HG03469 (cell line): ENCODE results near the gene ZCCHC24.

Source experiments
- ATAC-seq: cut with Tn5 transposase; IDR thresholded peaks from one replicate; pipeline ENCODE4 v1.9.1; 2021; ENCODE audit warnings: mild to moderate bottlenecking, moderate library complexity, moderate number of reproducible peaks; ENCODE audit not compliant: unreplicated experiment

ZCCHC24 gene

DNA sequence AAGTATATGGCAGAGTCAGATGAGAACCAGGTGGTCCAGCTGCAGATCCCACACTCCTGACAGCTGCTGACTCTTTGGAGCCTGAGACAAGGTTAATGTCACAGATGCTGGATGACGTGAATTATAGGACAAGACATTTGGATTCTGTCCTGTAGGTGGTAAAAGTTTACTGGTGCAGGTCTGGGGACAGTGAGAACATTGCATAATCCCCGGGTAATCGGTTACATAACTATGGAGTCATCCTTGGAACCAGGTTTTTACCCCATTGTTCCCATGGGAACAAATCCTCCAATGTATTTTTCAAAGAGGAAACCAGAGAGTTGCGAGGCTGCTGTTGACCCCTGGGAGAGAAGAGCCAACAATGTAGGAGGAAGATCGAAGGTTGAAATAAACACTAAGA lies 27.5 kb upstream of the ZCCHC24 start:
- no peak for ATAC-seq

DNA sequence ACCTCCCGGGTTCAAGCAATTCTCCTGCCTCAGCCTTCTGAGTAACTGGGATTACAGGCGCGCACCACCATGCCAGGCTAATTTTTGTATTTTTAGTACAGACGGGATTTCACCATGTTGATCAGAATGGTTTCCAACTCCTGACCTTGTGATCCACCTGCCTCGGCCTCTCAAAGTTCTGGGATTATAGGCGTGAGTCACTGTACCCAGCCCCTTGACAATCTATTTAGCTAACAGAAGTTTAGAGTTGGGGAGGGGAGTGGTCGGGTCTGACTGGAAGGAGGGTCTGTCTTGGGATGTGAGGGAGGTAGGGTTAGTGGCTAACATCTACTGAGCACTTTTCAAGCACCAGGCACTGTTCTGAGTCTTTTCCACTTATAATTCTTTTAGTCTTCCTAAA lies 27.0 kb upstream of the ZCCHC24 start:
- ATAC-seq, result no peak

DNA sequence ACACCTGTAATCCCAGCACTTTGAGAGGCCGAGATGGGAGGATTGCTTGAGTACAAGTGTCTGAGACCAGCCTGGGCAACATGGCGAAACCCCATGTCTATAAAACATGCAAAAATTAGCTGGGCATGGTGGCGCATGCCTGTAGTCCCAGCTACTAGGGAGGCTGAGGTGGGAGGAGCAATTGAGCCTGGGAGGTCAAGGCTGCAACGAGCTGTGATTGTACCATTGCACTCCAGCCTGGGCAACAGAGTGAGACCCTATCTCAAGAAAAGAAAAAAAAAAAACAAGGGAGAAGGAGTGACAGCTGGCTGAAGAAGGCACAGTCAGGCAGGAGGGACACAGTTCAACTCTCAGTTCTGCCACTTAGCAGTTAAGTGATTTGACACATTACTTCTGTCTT lies 26.4 kb upstream of the ZCCHC24 start:
- ATAC-seq, result no peak

DNA sequence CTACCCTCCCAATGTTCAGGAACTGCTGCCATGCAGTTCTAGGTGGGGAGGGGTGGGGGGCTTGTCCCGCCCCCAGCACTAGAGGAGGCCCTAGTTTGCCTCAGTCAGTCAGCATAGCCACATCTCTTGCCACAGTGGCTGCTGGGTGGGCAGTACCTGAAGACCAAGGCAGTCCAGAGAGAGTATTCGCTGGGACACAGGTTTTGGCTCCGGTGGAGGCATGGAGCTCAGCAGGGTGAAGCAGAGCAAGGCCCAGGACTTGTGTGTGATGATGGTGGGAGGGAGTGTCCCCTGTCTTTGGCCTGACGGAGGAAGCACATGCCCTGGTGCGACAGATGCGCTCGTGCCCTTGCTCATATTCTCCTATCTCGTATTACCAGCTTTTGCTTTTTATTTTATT lies 24.7 kb upstream of the ZCCHC24 start:
- ATAC-seq, result no peak

DNA sequence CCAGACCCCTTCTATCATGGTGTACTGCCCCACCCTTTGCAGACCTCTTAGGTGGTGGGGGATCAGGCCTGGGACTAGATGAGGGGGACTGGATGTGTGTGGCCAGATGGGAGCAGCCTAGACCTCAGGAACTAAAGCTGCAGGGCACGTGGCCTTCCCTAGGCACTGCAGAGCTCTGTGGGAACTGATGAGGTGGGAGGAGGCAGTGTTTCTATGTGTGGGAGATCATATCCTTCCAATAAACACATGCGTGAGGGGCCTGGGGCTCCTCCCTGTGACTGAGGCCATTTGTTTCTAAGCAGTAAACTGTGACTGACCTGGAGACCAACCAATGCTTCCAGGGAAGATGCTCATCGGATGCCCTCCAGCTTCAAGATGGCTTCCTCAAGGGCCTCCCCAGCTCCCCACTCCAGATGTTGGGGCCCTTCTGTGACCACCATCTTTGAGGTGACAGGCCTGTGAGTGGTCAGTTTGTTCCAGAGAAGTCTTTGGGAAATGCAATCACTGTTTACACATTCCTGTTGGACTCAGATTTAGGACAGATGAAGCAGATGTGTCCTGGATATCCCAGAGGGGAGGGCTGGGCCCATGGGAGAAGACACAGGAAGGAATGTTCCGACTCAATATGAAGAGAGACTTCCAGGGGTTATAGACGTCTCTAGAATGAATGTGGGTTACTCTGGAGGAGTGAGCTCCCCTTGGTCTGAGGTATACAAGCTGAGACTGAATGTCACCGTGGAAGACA lies 23.6 kb upstream of the ZCCHC24 start:
- no peak for ATAC-seq

DNA sequence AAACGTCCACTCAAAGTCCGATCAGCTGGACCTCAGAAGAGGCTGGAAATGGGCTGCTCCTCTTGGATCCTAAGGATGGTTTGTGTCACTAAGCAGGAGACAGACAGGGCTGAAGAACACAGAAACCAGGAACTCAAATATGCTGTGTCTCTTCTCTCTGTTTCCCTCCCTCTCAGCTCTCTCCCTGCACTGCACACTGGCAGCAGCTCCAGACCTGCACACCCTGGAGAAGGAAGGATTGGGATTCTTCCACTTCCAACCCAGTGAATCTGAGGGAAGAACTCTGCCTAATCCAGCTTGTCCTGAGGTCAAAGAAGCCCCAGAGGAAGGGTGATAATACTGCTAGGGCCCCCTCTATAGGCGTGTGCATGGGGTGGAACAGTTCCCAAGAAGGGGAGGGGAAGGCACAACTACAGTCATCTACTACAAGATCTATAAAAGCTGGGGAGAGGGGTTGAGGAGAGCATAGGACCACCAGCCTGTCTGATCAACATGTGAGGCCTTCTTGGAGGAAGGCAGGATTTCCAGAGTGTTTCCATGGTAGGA lies 22.7 kb upstream of the ZCCHC24 start:
- ATAC-seq, result no peak

DNA sequence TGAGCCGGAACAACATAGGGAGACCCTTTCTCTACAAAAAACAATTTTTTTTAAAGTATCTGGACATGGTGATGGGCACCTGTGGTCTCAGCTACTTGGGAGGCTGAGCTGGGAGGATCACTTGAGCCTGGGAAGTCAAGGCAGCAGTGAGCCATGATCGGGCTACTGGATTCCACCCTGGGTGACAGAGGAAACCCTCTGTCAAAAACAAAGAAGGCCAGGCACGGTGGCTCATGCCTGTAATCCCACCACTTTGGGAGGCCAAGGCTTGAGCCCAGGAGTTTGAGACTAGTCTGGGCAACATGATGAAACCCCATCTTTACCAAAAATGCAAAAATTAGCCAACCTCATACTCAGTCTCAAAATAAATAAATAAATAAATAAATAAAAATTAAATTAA lies 19.9 kb upstream of the ZCCHC24 start:
- no peak for ATAC-seq

DNA sequence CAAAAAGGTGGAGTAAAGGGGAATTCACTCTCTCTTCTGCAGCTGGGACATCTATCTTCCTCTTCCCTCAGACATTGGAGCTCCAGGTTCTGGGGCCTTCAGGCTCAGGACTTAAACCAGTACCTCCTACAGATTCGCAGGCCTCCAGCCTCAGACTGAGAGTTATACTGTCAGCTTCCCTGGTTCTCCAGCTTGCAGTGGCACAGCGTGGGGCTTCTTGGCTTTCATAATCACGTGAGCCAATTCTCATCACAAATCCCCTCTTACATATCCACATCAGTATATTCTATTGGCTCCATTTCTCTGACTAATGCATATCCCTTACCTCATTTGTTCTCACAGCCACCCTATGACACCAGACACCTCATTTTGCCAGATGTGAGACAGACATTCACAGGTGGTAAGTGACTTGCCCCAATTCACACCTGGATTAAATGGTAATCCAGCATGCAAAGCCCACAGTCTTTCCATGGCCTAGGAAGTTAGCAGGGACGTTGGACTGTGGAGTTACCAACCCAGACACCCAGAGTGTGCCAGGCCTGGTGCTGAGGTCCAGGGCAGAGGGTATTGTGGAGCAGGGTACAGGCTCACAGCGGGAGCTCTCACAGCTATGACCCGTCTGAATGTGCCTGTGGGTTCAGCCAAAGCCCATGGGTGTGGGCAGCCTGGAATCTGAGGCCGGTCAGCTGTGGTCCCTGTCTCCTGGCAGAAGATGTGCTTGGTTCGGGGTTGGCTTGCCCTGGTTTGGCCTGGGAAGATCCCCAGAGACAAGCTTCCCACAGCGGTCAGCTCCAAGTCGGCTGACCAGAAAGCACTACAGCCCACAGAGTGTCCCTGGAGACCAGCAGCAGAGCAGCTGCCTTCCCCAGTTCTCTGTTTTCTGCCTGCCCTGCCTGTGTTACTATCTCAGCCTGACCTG lies 18.4 kb upstream of the ZCCHC24 start:
- no peak for ATAC-seq

DNA sequence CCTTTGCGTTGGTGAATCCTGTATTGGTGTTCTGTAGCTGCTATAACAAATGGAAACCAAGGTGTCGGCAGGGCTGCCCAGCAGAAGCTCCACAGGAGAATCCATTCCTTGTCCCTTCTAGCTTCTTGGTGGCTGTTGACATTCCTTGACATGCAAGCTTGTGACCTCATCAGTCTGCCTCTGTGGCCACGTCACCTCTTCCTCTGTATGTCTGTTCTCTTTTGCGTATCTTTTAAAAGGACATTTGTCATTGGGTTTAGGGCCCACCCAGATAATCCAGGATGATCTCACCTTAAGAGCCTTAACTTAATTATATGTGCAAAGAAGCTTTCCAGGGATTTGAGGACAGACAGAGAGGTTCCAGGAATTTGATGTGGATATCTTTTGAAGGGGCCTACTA lies 15.3 kb upstream of the ZCCHC24 start:
- no peak for ATAC-seq

DNA sequence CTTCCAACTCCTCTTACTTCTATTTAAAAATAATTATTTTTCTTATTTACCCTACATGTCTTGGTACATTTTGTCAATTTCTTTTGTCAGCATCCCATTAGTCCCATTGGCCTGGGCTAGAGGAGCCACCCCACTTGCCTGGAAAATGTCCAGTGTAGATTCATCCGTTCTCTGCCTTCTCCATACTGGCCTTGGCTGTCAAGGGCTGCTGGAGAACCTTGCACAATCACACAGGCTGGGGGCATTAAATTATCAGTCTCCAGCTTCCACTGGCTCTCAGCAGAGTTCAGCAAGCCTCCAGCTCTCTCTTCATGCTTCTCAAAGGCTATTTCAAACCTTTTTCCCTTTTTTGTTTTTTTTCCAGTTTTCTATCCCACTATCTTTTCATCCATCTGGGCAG lies 13.8 kb upstream of the ZCCHC24 start:
- ATAC-seq, result no peak

DNA sequence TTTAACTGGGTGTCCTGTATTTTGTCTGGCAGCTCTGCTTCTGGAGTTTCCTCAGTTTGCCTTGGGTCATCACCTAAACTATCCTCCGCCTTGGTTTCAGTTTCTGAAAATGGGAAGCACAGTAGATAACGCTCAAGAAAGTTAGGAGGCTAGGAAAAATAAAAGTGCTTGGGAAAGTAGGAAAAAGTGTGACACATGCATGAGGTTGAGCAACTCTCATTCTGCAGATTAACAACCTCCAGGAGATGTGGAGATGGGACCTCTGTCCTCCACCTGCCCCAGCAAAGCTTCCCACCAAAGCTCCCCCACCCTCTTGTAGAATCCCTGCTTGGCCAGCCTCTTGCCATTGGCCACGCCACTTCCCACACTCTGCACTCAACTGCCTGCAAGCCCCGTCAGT lies 13.1 kb upstream of the ZCCHC24 start:
- ATAC-seq, result no peak

DNA sequence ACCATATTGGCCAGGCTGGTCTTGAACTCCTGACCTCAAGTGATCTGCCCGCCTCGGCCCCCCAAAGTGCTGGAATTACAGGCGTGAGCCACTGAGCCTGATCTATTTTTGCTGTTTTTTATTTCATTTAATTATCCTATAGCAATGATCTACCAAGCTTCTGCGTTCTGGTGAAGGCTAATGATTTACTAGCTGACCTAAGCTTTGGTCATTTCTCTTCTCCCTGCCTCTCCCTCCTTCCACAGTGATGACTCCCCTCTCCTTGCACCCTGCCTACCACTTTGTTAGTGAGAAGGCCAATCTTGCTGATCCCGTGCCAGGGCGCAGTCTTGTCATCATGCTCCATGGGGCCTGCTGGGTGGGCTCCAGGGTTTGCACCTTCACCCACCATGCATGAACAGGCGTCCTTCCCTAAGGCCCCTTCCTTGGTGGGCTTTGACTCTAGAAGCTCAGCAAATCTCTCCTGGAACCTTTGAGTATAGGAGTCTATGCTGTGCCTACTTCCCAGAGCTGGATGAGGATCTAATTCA lies 11.9 kb upstream of the ZCCHC24 start:
- ATAC-seq, result no peak

DNA sequence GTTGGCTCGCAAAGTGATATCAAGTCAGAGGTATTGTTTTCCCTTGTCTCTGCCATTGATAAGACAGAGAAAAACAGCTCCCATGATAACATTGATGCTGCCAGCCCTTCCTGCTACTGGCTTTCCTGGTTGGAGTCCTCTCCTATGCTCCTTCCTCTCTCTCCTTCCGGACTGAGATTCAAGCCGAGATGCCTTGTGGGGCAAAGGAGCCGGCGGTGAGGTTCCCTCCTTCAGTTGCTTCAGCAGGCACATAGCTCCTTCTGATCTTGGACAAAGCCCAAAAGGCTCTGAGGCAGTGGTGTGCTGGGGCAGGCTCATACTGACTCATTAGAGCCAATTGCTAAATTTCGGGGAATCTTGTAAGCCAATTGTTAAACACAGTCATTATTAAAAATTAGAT lies 8.8 kb upstream of the ZCCHC24 start:
- ATAC-seq, result no peak

DNA sequence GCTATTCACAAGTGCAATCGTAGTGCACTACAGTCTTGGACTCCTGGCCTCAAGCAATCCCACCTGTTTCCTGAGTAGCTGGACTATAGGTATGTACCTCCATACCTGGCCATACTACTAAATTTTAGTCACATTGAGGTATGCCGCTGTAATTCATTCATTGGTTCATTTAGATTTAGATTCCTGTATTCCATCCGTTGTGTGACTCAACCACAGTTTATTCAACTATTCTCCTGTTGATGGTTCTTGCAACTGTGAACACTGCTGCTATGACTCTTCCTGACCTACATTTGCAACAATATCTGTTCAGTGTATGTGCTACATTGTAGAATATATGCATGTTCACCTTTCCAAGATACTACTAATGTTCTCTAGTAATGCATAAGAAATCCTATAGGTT lies 8.0 kb upstream of the ZCCHC24 start:
- no peak for ATAC-seq

DNA sequence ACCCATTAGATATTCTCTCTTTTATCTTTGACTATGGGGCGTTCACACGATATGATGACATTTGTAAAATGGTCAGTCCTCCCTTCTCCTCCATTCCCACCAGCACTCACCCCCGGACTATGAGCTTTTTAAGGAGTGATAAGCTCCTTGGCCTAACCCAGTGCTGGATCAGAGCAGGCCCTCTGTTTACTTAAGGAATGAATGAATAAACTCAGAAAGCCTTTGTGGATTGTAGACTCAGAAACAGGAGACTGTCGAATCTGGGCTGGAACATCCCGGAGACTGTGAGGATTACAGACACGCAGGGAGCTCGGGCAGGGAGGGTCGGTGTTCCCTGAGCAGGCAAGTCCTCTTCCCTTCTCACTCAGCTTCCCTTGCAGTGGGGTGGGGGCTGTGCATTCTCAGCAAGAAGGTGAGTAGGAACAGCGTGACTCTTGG lies 6.8 kb upstream of the ZCCHC24 start:
- no peak for ATAC-seq

DNA sequence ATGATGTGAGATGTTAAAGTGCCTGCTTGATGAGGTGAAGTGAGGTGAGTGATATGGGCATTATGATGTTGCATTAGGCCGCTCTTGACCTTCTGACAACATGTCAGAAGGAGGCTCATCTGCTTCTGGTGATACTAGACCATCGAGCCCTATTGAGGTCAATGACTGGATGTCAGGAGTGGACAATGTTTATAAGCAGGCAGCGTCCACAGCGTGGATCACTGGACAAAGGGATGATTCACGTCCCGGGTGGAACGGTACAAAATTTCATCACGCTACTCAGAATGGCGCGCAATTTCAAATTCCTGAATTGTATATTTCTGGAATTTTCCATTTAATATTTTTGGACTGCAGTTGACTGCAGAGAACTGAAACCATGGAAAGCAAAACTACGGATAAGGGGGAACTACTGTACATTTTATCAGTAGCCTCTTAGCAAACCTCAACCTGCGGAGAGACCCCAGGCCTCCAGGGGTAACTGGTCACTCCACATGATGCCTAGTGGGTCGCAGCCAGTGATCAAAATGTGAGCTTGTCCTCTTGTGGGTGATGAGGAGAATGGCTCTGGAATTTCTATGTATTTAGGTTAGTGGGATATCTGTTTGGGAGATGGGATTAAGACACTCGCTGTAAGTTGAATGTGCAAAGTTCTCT lies 5.7 kb upstream of the ZCCHC24 start:
- no peak for ATAC-seq

DNA sequence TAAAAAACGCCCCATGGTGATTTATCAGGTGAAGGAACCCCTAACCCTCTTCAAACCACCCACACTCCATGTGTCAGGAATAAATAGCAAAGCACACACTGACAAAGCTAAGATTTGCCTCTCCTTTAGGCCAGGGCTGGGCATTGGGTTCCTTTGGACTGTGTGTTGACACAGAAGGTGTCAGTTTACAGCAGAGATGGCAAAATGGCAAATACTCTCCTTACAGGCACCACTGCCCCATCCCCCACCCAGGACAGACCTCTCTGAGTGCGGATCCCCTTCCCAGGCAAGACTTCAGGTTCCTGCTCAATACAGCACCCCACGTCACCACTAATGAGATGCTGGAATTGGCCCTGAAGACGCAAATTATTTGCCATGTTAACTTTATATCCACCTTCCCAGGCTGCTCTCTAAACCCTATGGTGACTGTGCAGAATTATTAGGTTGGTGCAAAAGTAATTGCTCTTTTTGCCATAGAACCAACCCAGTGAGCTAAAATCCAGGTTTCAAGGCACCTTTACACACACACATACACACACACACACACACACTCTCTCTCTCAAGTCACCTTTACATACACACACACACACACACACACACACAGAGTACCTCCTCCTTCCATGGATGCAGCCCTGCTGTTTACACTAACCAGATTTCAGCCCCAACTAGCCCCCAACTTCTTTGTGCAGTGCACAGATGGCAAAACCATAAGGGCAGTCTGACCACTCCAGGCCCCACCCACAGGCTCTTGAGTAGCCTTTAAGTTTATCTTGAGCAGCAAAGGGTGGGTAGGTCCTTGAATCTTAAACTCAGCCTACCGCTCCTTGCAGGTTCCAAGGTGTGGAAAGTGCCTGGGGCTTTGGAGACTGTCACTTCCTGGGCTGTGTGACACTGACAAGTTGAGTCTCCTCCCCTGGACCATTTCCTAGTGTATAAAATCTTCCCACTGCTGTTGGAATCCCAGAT lies 4.0 kb upstream of the ZCCHC24 start:
- ATAC-seq, result no peak

DNA sequence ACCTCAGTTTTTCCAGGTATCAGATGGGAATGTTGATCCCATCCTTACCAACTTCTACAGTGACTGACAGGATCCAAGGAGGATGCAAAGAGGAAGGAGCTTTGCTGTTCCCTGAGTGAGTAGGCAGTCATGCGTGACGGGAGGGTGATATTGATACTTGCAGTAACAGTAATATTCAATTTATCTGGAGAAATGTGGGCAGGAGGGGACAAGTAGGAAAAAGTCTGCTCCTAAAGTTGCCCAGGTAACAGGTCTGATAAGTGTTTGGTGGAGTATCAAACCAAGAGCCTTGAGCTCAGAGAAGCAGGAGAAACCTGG lies 3.3 kb upstream of the ZCCHC24 start:
- no peak for ATAC-seq

DNA sequence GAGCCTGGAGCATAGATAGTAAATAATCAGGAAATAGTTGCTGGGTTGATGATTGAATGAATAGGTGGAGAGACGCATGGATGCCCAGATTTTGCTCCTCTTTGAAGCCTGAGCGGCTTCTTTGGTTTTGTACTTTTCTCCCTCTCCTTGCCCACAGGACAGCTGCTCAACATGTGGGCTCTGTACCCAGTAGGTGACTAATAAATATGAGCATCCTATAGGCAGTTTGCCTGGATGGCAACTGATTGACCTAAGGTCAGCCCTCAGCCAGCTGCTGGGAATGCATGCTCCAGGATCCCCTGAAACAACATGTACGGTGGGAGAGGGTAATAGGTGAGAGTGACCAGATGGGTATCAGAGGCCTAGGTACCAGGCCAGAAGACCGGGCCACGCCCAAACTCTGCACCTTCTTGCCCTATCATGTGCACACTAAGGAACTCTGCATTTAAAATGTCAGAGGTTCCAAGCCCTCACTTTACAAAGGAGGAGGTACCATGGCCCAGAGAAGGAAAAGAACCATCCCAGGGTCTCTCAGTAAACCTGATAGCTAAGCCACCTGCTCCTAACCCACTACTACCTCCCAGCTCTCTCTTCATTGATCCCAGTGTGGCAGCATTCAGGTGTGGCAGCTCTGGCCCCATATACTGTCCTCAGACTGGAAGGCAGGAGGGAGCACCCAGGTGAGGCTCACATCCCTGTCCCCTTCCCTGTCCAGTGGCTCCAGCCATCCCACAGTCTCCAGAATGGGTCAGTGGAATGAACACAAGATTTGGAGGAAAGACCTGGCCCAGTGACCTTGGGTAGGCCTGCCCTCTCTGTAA lies 2.7 kb upstream of the ZCCHC24 start:
- ATAC-seq, result no peak
